Rectal smooth muscle tissue (tissue), 1 donor: ENCODE results near the gene WDPCP.
"Not testable (repeated sequence)": the region's sequence is repeated elsewhere in the genome, so short reads cannot be mapped to it uniquely, and the experiment has no call there.

Source experiments
- H3K27ac ChIP-seq: one replicate; pipeline ENCODE4 v1.7.0; 2013; ENCODE audit warnings: low read depth, low read length, inconsistent platforms
- H3K27me3 ChIP-seq: one replicate; pipeline ENCODE4 v1.7.0; 2013; ENCODE audit warnings: low read length; ENCODE audit not compliant: control insufficient read depth, insufficient read depth
- H3K36me3 ChIP-seq: one replicate; pipeline ENCODE4 v1.7.0; 2013; ENCODE audit warnings: low read length; ENCODE audit not compliant: control insufficient read depth, insufficient read depth
- H3K4me1 ChIP-seq: one replicate; pipeline ENCODE4 v1.7.0; 2013; ENCODE audit warnings: low read length; ENCODE audit not compliant: control insufficient read depth, insufficient read depth
- H3K4me3 ChIP-seq: one replicate; pipeline ENCODE4 v1.7.0; 2013; ENCODE audit warnings: low read length
- H3K9ac ChIP-seq: one replicate; pipeline ENCODE4 v1.7.0; 2013; ENCODE audit warnings: low read length

The WDPCP gene

DNA sequence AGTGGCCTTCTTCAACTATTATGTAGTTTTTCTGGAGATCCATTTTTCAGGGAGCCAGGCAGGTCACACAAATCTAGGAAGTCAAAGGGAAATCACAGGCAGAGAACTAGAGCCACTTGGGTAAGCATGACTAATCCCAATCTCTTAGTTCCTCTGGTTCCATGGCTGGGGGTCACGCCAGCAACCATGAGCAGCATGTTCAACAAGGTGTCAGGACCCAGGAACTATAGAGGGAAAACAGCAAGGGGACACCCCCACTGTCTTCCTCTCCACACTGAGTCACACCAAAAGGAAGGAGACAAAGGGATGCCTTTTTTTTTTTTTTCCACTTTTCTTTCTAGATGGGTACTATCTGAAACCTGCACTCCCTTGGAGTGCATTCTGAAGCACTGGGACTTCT, 286.8 kb downstream of the WDPCP start:
- H3K27me3 ChIP-seq = no peaks in the 10 kb centered on the region
- no peak overlapping the region for H3K27ac ChIP-seq
- H3K9ac ChIP-seq = no peak overlapping the region
- H3K36me3 ChIP-seq = no peaks in the 10 kb centered on the region
- H3K4me1 ChIP-seq = no peaks in the 10 kb centered on the region
- no peak overlapping the region for H3K4me3 ChIP-seq

DNA sequence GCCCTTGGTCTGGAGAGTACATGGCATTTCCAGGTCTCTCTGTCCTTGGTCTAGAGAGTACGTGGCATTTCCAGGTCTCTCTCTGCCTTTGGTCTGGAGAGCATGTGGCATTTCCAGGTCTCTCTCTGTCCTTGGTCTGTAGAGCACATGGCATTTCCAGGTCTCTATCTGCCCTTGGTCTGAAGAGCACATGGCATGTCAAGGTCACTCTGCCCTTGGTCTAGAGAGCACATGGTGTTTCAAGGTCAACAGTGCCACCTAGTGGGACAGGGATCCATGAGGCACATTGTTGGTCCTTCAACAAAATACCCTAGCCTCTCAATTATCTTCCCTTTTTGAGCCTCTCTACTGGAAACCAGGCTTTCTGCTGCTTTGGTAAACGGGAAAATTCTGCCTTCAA, 287.4 kb downstream of the WDPCP start:
- no peak overlapping the region for H3K9ac ChIP-seq
- no peak overlapping the region for H3K4me3 ChIP-seq
- H3K27ac ChIP-seq = no peak overlapping the region
- no peaks in the 10 kb centered on the region for H3K4me1 ChIP-seq
- H3K27me3 ChIP-seq = no peaks in the 10 kb centered on the region
- no peaks in the 10 kb centered on the region for H3K36me3 ChIP-seq

DNA sequence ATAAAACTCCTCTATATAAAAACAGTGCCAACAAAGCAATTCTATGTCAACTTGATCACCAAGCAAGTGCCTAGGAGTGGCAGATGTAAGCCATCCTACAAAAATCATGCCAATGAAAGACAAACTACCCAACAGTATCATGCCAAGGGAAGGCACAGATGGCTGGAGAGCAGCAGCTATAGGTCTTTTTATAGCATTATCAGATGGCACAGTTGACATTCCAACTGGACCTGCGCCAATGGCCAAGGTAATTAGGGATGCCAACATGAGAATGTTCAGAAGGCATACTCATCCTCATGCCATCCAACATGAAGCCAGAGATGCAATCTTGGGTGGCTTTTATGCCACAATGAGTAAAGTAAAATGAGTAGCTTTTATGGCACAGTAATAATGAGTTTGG, 300.3 kb downstream of the WDPCP start:
- Histone ChIP-seq H3K4me3 (no peak overlapping the region), H3K36me3 (no peaks in the 10 kb centered on the region), H3K9ac (no peak overlapping the region), H3K27ac (no peak overlapping the region), H3K27me3 (no peaks in the 10 kb centered on the region), H3K4me1 (no peaks in the 10 kb centered on the region)

DNA sequence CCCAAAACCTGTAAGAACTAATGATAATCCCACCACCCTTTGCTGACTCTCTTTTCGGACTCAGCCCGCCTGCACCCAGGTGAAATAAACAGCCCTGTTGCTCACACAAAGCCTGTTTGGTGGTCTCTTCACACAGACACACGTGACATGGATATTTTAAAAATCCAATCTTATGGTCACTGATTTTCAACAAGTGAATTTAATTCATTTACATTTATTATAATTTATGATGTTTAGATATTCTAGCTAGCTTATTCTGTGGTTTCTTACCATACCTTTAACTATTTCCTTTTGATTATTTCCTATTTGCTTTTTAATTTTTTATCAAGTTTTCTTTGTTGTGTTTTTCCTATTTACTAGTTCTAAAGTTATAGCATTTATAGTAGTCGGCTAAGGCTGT, 301.8 kb downstream of the WDPCP start:
- not testable (repeated sequence) for H3K9ac ChIP-seq, H3K4me1 ChIP-seq, H3K27ac ChIP-seq, H3K27me3 ChIP-seq, H3K4me3 ChIP-seq, H3K36me3 ChIP-seq

DNA sequence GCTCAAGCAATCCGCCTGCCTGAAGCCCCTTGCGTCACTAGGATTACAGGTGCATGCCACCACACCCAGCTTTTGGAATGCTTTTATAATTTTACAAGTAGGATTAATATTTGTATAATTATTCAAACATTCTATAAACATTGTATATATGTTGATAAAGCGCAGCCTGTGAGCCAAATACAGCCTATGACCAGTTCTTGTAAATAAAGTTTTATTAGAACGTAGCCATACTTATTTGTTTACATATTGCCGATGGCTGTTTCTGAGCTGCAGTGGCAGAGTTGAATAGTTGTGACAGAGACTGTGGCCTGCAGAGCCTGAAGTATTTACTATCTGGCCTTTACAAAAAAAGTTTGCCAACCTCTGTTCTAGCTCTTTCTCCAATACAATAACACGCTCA, 305.0 kb downstream of the WDPCP start:
- Histone ChIP-seq H3K9ac (no peak overlapping the region), H3K36me3 (no peaks in the 10 kb centered on the region), H3K27ac (no peak overlapping the region), H3K27me3 (no peaks in the 10 kb centered on the region), H3K4me3 (no peak overlapping the region), H3K4me1 (no peaks in the 10 kb centered on the region)

DNA sequence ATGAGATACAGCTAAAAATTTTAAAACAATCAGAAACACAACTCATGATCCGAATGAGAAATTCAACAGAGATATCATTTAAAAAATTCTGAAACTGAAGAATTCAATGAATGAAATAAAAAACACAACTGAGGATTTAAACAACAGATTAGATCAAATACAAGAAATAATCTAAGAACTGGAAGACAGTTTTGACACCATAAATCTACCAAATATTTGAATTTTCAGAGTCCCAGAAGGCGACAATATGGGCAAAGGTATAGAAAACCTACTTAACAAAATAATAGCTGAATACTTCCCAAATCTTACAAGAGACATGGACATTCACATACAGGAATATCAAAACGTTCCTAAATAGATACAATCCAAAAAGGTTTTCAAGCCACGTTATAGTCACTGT, 315.7 kb downstream of the WDPCP start:
- no peaks in the 10 kb centered on the region for H3K36me3 ChIP-seq
- H3K27me3 ChIP-seq = no peaks in the 10 kb centered on the region
- H3K4me3 ChIP-seq = no peak overlapping the region
- H3K4me1 ChIP-seq = no peaks in the 10 kb centered on the region
- H3K9ac ChIP-seq = no peak overlapping the region
- no peak overlapping the region for H3K27ac ChIP-seq

DNA sequence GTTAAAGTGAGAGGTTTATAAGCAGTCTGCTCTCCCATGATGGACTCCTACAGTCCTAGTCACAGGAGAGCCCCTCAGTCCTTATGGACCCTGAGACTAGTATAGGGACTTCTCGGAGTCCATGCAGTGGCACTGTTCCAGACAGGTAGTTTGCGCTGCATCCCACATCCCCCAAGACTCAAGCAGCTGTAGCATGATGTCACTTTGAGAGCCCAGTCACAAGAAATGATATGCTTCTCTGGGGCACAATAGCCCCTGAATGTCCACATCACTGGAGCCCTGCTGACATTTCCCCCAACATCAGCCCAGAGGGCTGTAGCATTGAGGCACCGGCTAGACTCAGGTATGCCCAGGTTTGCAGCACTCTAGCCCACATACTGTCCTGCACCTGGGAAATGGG, 317.6 kb downstream of the WDPCP start:
- Histone ChIP-seq H3K4me1 (no peaks in the 10 kb centered on the region), H3K27me3 (no peaks in the 10 kb centered on the region), H3K4me3 (no peak overlapping the region), H3K36me3 (no peaks in the 10 kb centered on the region), H3K9ac (no peak overlapping the region), H3K27ac (no peak overlapping the region)

DNA sequence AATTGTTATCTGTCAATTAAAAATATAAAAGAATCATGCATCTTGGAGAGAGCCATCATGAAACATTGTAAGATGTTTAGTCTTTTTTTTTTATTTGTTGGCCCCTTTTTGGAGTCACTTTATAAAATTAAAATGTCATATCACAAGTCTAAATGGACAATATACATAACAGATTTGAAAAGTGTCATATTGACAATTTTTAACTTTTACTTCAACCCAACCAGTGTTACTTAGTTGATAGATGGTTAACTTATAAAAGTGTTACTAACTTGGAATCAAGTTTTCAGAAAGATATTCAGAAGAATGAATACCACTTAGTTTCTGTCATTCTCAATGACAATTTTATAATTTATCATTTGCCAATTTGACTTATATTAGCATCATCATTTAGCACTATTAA, 319.3 kb downstream of the WDPCP start:
- H3K27ac ChIP-seq = no peak overlapping the region
- no peak overlapping the region for H3K4me3 ChIP-seq
- H3K27me3 ChIP-seq = no peaks in the 10 kb centered on the region
- H3K36me3 ChIP-seq = no peaks in the 10 kb centered on the region
- H3K9ac ChIP-seq = no peak overlapping the region
- no peaks in the 10 kb centered on the region for H3K4me1 ChIP-seq

DNA sequence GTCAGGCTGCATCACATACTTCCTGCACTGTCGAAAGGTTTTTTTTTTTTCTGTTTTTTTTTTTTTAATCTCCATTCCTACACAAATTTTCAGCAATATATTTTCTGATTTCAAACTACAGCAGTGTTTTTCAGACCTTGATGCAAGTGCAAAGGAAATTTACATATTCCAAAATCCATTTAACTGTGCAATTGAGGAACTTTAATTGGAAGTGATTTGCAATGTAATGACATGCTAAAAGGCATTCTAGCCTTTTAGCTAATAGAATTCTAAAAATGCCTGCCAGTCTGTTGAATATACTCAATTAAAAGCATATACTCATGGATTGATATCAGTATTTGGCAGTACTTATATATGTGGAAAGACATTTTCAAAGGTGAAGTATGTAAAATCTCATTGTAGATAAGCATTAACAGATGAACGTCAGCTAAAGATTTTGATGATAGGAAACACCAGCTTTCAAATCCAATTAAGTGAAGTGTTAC, 327.1 kb downstream of the WDPCP start:
- Histone ChIP-seq H3K36me3 (no peaks in the 10 kb centered on the region), H3K27ac (no peak overlapping the region), H3K4me3 (no peak overlapping the region), H3K9ac (no peak overlapping the region), H3K4me1 (no peaks in the 10 kb centered on the region), H3K27me3 (no peaks in the 10 kb centered on the region)

DNA sequence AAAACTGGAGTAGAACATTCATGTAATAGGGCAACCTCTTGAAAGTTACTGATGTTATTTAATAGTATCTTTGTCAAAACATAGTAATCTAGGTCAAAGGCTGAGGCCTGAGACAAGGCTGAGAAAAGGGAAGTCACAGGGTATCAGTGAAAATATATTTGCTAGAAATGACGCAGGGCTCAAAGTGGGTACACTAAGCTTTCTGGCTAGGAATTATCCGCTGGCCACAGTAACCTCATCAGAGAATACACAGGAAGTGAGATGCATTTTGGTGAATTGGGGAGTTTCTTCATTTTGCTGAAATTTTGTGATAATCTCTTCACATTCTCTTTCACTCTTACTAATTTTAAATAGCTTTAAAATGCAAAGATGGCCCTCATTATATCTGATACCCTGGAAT, 330.8 kb downstream of the WDPCP start:
- Histone ChIP-seq H3K27me3 (no peaks in the 10 kb centered on the region), H3K9ac (no peak overlapping the region), H3K4me1 (no peaks in the 10 kb centered on the region), H3K4me3 (no peak overlapping the region), H3K27ac (no peak overlapping the region), H3K36me3 (no peaks in the 10 kb centered on the region)

DNA sequence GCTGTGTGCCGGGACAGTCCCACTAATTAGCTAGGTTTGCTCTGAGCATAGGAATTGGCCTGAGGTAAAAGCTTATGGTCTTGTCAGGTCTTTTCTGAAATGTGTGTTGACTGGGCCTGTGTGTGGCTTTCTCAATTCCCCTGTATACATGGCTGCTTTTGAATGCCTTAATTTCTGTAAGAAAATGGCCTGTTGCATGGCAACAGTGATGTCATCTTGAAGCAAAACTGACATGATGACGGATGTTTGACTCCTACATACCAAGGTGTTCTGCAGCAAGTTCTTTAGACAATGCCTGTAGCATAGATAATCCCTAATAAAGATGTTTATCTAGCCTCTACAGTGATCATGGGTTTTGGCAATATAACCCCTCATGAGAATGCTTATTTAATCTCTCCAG, 339.1 kb downstream of the WDPCP start:
- H3K36me3 ChIP-seq = no peaks in the 10 kb centered on the region
- no peak overlapping the region for H3K9ac ChIP-seq
- H3K4me1 ChIP-seq = no peaks in the 10 kb centered on the region
- H3K27me3 ChIP-seq = no peaks in the 10 kb centered on the region
- H3K27ac ChIP-seq = no peak overlapping the region
- no peak overlapping the region for H3K4me3 ChIP-seq

DNA sequence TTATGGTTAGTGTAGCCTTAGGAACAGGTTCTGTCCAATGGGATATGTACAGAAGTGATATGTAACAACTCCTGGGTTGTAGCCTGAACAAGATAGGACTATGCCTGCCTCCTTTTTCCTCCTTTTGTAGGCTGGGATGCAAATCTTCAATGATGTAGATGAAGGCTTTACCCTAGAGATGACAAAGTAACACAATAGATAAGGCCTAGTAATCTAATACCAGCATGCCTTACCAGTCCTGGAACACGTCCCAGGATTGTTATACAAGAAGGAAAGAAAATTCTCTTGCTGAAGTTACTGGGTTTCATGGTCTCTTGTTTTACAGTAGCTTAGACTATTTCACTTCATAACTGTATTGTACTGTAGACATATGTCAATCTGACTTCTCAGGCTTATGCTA, 345.5 kb downstream of the WDPCP start:
- H3K36me3 ChIP-seq = no peaks in the 10 kb centered on the region
- H3K27me3 ChIP-seq = no peaks in the 10 kb centered on the region
- H3K27ac ChIP-seq = no peak overlapping the region
- no peak overlapping the region for H3K4me3 ChIP-seq
- H3K9ac ChIP-seq = no peak overlapping the region
- H3K4me1 ChIP-seq = no peaks in the 10 kb centered on the region

DNA sequence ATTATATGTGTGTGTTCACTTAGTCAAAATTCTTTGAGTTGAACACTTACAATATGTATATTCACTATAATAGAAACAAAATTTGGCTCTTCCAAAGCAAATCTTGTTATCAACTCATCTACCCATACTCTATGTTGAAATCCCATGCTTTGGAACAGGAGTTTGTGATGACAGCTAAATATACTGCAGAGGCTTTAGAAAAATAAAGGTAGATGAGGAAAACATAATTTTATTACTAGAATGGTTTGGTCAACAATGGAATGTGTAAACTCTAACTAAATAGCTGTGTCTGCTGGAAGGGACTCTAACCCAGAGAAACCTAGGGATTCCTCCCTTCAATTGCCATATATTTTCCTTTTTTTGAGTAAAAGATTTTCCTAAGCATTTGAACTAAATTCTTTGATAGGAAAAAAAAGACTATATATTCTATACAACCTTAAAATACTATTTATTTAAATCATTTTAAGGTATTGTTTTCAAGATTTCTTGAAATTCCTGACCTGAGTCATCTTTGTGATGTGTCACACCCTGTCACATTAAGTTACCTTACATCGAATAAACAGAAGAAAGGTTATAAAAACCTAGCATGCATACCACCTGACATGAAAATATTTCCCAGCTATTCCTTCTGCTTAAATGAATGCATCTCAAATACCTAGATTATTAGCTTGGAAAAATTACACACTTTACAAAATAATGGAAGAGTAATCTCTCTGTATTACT, 362.2 kb downstream of the WDPCP start:
- H3K27me3 ChIP-seq = no peaks in the 10 kb centered on the region
- H3K27ac ChIP-seq = no peak overlapping the region
- H3K4me3 ChIP-seq = no peak overlapping the region
- H3K4me1 ChIP-seq = no peaks in the 10 kb centered on the region
- no peak overlapping the region for H3K9ac ChIP-seq
- no peaks in the 10 kb centered on the region for H3K36me3 ChIP-seq
